ENCODE results near the gene NAA20. TPM values are rescaled to one million over a fixed set of nuclear protein-coding genes. Genes with fewer than 3 reads are reported as not detected.

Gene NAA20
- total RNA-seq, result 10 to 100 TPM; 49.0 to 63.1 TPM
- long read RNA-seq, transcript NAA20-202 (6 exons, 1,260 nt), result major isoform, 35 of 49 reads
- long read RNA-seq, partial matches to known transcripts, result 1 of 49 reads
- long read RNA-seq, other reads (novel, unspliced or antisense), result 12 of 49 reads

- ATAC-seq, result peak; percentile 98 to 99
- DNase-seq, result peak; percentile 96
- intact Hi-C loops (cut with DNase I), result no loop called here
Observed at GRCh38 chr20:20017001-20017843, at the start of gene NAA20. Gene NAA20 (plus strand): TSS chr20:20017362. CDS start chr20:20017397, 35 bp downstream.

- ATAC-seq, result no peak
- intact Hi-C loops (cut with DNase I), result no loop called here
- DNase-seq, result no peak
Observed at GRCh38 chr20:19967445-19967844, 49.7 kb upstream of the NAA20 start.

GRCh38 chr20:19968028-19968427 is 49.1 kb upstream of the NAA20 start:
- no peak for ATAC-seq
- intact Hi-C loops (cut with DNase I), result no loop called here

GRCh38 chr20:19968466-19969073 is 48.6 kb upstream of the NAA20 start:
- no peak for DNase-seq
- intact Hi-C loops (cut with DNase I), result no loop called here
- no peak for ATAC-seq

More at GRCh38 chr20:19968028-19968427, 49.1 kb upstream of the NAA20 start:
- DNase-seq, result no peak

- intact Hi-C loops (cut with DNase I), result no loop called here
- ATAC-seq, result no peak
- DNase-seq, result no peak
Observed at GRCh38 chr20:19969106-19969505, 48.1 kb upstream of the NAA20 start.

- intact Hi-C loops (cut with DNase I), result loop anchor here in 1 of 2 donors (5.0 kb wide), 1 partner anchor 32 kb away; no protein-coding TSS in a partner anchor
- DNase-seq, result no peak
- no peak for ATAC-seq
Observed at GRCh38 chr20:19969507-19970255, 47.5 kb upstream of the NAA20 start.

GRCh38 chr20:19970256-19970765 is 46.9 kb upstream of the NAA20 start:
- no peak for ATAC-seq
- intact Hi-C loops (cut with DNase I), result loop anchor here in 1 of 2 donors (5.0 kb wide), 1 partner anchor 33 kb away; no protein-coding TSS in a partner anchor
- DNase-seq, result no peak

GRCh38 chr20:19971116-19971515 is 46.0 kb upstream of the NAA20 start:
- intact Hi-C loops (cut with DNase I), result loop anchor here in 1 of 2 donors (5.0 kb wide), 1 partner anchor 34 kb away; no protein-coding TSS in a partner anchor
- ATAC-seq (no peak), DNase-seq (no peak)

GRCh38 chr20:19973961-19974629 is 43.1 kb upstream of the NAA20 start:
- DNase-seq (peak; percentile 73), ATAC-seq (peak; percentile 38 to 51)
- intact Hi-C loops (cut with DNase I), result loop anchor here in 1 of 2 donors (5.0 kb wide), 1 partner anchor 37 kb away; no protein-coding TSS in a partner anchor

- ATAC-seq (peak; percentile 83 to 88), DNase-seq (peak; percentile 85)
- intact Hi-C loops (cut with DNase I), result loop anchor here in 1 of 2 donors (5.0 kb wide), 2 partner anchors 38 to 188 kb away; no protein-coding TSS in a partner anchor
Observed at GRCh38 chr20:19974630-19975435, 42.3 kb upstream of the NAA20 start.

GRCh38 chr20:19975436-19975799 is 41.7 kb upstream of the NAA20 start:
- ATAC-seq (peak in 1 of 2 donors; percentile 31), DNase-seq (peak; percentile 43)
- intact Hi-C loops (cut with DNase I), result loop anchor here in 1 of 2 donors (5.0 kb wide), 1 partner anchor 188 kb away; no protein-coding TSS in a partner anchor

GRCh38 chr20:19975901-19976300 is 41.3 kb upstream of the NAA20 start:
- ATAC-seq (peak in 1 of 2 donors; percentile 27), DNase-seq (peak; percentile 37)
- intact Hi-C loops (cut with DNase I), result loop anchor here in 1 of 2 donors (5.0 kb wide), 1 partner anchor 189 kb away; no protein-coding TSS in a partner anchor

- intact Hi-C loops (cut with DNase I), result loop anchor here in 1 of 2 donors (5.0 kb wide), 1 partner anchor 189 kb away; no protein-coding TSS in a partner anchor
- ATAC-seq (peak; percentile 56 to 69), DNase-seq (peak; percentile 67)
Observed at GRCh38 chr20:19976595-19977372, 40.4 kb upstream of the NAA20 start.

GRCh38 chr20:19977373-19977770 is 39.8 kb upstream of the NAA20 start:
- intact Hi-C loops (cut with DNase I), result loop anchor here in 1 of 2 donors (5.0 kb wide), 1 partner anchor 190 kb away; no protein-coding TSS in a partner anchor
- DNase-seq (no peak), ATAC-seq (no peak)

GRCh38 chr20:19978511-19979210 is 38.5 kb upstream of the NAA20 start:
- intact Hi-C loops (cut with DNase I), result loop anchor here in 1 of 2 donors (5.0 kb wide), 1 partner anchor 191 kb away; no protein-coding TSS in a partner anchor
- DNase-seq (no peak), ATAC-seq (no peak)

- intact Hi-C loops (cut with DNase I), result no loop called here
- peak; percentile 17 to 47 for ATAC-seq
Observed at GRCh38 chr20:19981031-19981451, 36.1 kb upstream of the NAA20 start.

More at GRCh38 chr20:19981031-19981451, 36.1 kb upstream of the NAA20 start:
- no peak for DNase-seq
